GM19328 (cell line): Measurements from ENCODE around the gene ADCY2.

ENCODE experiments used
- ATAC-seq: cut with Tn5 transposase; IDR thresholded peaks from one replicate; pipeline ENCODE4 v1.9.1; 2021; ENCODE audit warnings: mild to moderate bottlenecking, moderate library complexity; ENCODE audit not compliant: unreplicated experiment

The ADCY2 gene

GRCh38 chr5:7585807-7586206, 189.9 kb downstream of the ADCY2 start:
- no peak for ATAC-seq

DNA sequence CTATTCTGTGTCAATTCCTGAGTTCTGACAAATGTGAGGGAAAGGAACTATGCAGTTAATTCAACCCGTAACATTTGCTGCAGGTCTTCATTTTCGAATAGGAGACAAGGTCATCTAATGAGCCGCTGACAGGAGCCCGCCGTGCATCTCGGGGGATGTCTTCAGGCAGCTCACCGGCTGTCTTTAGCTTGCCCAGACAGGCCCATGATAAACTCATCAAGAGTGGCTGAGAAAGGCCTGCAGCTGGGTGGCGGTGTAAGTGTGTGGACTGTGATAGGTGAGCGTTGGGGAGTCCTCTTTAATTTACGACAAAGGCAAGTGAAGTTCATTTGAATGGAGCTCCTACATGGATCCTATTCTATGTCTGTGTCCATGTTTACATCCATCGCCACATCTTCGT, 190.5 kb downstream of the ADCY2 start:
- no peak for ATAC-seq

- ATAC-seq = no peak
Measured at GRCh38 chr5:7589800-7590199, 193.9 kb downstream of the ADCY2 start.

GRCh38 chr5:7592910-7593309, 197.0 kb downstream of the ADCY2 start:
- ATAC-seq = no peak

- no peak for ATAC-seq
Measured at GRCh38 chr5:7597059-7597642, 201.2 kb downstream of the ADCY2 start.

GRCh38 chr5:7606840-7607465, 211.0 kb downstream of the ADCY2 start:
- ATAC-seq = no peak

DNA sequence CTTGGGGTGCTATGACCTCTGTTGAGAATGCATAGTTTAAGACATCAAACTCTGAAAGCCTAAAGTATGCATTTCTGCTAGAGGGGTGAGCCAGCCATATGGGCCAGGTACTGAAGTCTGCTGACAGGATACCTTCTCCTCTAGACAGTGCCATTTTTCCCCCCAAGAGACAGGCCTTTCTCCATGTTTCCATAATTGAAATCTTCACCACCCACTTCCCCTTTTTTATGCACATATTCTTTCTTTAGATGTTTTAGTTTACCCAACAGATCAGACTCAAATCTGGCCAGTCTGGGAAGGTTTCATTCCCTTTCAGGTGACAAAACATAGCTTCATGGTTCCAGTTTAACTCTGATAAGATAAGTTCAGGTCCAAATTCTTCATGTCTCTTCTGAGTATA, 212.8 kb downstream of the ADCY2 start:
- no peak for ATAC-seq

GRCh38 chr5:7609726-7610125, 213.8 kb downstream of the ADCY2 start:
- ATAC-seq = no peak

DNA sequence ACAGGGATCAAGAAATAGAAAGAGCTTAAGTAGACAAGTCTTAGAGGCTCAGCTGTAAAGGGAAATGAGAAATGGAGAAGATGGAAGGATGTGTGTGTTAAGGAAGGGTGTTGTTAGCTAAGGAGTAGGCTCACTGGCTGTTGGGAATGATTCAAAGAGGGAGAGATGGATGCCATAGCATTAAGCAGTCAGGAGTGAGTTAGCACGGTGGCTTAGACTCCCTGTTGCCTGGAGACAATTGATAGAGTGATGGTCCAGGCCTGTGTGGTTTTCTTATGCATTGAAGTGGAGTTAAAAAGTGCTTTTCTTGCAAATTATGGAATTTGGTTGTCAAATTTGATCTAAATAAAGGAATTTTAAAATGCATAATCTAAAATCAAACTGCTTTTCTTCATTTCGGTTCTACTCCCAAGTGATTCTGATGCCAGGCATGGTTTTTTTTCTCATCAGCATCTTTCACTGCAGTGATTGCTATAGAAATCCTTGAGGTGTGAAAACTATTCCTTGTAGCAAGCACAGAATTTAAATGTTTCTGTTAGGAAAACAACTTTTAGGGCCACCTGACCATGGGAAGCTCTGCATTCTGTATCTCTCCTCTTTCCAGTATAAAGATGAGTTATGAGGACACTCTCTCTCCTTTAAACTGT, 214.7 kb downstream of the ADCY2 start:
- ATAC-seq = no peak

GRCh38 chr5:7611518-7611917, 215.6 kb downstream of the ADCY2 start:
- no peak for ATAC-seq

GRCh38 chr5:7615566-7616061, 219.7 kb downstream of the ADCY2 start:
- ATAC-seq = no peak

DNA sequence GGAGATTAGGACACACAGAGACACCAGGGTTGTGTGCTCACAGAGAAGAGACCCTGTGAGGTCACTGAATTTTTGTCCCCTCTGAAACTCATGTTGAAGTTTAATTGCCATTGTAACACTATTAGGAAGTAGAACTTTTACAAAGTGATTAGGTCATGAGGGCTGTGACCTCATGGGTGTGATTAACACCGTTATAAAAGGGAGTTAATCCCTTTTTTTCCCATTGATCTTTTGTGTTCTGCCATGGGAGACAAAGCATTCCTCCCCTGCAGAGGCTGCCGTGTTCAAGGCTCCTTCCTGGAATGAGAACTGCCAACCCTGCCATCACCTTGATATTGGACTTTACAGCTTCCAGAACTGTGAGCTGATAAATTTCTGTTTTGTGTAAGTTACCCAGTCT, 221.0 kb downstream of the ADCY2 start:
- ATAC-seq = no peak

DNA sequence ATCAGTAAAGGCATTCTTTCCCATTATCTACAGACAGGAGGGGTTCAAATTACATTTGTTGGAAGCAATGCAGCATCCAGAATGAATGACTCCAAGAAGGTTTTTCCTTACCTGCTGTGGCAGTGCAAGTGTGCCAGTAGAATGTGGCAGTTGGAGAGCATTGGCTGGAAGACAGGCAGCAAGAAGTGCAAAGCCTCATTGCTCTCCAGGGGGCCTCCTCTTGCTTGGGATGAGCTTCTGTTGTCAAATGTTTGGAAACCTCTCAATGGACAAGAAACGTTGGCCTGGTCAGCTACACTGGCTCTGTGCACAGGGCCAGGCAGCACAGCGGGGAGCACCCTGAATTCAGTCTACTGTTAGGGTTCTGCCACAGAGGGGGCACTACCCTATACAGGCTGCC, 226.6 kb downstream of the ADCY2 start:
- no peak for ATAC-seq

- ATAC-seq = no peak
Measured at GRCh38 chr5:7625740-7626139, 229.8 kb downstream of the ADCY2 start.

DNA sequence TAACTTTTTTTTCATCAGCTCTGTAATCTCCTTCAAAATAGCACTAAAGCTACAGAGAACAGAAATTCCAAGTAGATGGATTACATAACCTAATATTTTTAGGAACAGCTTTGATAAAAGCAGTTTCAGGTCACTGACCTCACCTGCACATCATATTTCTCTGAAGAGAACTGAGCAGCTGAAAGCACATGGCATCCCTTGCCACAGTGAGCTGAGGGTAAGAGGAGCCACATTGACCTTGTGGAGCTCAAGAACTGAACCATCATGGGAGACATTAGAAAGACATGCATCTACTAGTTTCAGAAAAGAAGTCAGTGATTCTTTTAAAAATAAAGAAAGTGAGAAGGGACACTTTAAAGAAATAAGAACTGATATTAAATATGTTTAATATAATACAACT, 232.3 kb downstream of the ADCY2 start:
- no peak for ATAC-seq

- no peak for ATAC-seq
Measured at GRCh38 chr5:7628820-7629219, 232.9 kb downstream of the ADCY2 start.

- no peak for ATAC-seq
Measured at GRCh38 chr5:7629561-7629960, 233.6 kb downstream of the ADCY2 start.

DNA sequence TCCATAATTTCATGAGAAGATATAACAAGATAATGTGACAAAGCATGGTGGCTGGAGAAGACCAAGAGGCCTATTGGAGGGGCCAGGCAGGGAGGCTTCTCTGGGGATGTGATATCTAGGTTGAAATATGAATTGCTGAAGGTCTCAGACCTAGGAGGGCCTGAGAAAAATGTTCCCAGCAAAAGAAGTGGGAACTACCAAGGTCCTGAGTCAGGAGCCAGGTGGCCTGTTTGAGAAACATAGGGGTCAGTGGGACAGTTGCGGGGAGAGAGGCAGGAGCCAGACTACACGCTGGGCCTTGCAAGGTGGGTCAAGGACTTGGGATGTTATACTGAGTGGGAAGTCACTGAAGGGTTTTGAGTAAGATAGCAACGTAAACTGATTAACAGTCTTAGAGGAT, 238.9 kb downstream of the ADCY2 start:
- ATAC-seq = no peak

DNA sequence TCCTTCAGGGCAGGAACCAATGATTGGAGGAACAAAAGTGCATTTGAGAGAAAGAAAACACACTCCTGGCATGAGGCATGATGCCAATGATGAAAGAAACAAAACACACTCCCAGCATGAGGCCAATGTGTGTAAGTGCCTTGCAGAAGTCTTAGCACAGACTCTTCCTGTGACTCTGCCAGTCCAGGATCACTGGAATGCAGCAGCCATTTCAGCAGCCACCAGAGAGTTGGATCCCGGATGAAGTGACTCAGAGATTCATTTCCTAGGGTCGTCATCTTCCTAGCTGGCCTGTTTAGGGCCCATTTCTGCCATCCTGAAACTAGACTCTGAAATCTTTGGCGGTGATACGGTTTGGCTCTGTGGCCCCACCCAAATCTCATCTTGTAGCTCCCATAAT, 242.5 kb downstream of the ADCY2 start:
- ATAC-seq = no peak

DNA sequence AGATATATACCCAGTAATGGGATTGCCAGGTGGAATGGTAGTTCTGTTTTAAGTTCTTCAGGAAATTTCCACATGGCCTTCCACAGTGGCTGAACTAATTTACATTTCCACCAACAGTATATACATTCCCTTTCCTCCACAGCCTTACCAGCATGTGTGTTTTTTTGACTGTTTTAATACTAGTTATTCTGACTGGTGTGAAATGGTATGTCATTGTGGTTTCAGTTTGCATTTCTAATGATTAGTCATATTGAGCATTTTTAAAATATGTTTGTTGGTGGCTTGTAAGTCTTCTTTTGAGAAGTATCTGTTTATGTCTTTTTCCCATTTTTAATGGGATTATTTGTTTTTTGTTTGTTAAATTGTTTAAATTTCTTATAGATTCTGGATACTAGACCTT, 246.1 kb downstream of the ADCY2 start:
- no peak for ATAC-seq

DNA sequence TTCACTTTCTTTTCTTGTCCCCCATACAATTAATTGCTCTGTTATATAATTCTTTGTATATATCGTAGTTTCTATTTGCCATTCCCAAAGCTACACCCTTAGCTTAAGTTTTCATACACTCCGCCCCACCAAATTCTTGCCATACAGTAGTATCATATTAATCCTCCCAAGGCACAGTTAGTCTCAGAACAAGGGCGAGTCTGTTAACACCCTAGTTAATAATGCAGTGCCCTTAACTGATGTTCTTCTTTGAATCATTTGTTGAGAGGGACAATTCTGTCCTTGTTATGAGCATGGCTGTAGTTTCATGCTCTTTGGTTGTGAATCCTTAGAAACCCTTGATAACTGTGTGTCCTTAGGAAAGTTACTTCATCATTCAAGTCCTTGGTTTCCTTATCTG, 248.8 kb downstream of the ADCY2 start:
- ATAC-seq = no peak

DNA sequence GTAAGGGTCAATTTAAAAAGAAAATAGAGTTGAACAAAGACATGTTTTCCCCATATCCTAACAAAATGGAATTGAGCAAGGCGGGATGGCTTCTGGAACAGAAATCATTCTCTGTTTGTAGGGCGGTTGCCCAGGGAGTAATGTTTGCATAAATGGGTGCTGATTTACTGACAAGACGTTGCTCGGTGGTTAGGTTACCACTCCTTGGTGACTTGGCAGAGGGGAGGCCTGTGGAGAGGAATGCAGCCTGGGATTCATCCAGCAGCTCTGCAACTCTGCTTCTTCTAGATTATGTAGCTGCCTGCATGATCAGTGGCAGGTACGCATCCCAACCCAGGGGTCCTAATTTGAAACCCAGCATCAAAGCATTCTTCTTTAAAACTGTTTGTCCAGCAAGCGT, 254.8 kb downstream of the ADCY2 start:
- ATAC-seq = no peak
